ENCODE results near the gene FAM174A.

DNA sequence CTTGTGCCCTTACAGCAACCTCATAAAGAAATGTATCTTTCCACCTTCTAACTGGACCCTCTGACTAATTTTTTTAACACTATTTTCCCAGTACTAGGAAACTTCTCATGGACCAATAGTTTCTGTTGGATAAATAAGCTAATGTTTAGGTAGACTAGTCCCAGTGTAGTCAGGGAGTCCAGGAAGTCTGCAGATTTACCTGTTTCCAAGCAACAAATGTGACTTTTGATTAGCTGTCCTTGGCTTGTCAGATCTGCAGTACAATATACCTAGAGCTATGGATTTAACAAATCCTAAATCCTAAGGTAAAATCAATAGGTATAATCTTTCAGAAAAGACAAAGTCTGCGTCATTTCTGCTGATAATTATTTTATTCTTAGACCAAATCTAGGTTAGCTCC lies 55.7 kb downstream of the FAM174A start:
- TF ChIP-seq EP300 (IDR thresholded peaks at IDR 0.05) (no peak), POLR2AphosphoS5 (IDR thresholded peaks at IDR 0.05) (no peak)
- TF ChIP-seq, protein P1, sequence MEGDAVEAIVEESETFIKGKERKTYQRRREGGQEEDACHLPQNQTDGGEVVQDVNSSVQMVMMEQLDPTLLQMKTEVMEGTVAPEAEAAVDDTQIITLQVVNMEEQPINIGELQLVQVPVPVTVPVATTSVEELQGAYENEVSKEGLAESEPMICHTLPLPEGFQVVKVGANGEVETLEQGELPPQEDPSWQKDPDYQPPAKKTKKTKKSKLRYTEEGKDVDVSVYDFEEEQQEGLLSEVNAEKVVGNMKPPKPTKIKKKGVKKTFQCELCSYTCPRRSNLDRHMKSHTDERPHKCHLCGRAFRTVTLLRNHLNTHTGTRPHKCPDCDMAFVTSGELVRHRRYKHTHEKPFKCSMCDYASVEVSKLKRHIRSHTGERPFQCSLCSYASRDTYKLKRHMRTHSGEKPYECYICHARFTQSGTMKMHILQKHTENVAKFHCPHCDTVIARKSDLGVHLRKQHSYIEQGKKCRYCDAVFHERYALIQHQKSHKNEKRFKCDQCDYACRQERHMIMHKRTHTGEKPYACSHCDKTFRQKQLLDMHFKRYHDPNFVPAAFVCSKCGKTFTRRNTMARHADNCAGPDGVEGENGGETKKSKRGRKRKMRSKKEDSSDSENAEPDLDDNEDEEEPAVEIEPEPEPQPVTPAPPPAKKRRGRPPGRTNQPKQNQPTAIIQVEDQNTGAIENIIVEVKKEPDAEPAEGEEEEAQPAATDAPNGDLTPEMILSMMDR (IDR thresholded peaks at IDR 0.05), result no peak
